ENCODE data around the gene SH3PXD2A.
A peak's percentile ranks its signal among the peaks of the same experiment; 100 is the strongest.

SH3PXD2A gene

GRCh38 chr10:103692952-103693811, 162.2 kb downstream of the SH3PXD2A start:
- peaks cover 4% of the 10 kb centered on the region for H3K27me3 Mint-ChIP-seq
- DNase-seq: peak; percentile 62
- H3K27ac Mint-ChIP-seq: no peak overlapping the region
- H3K36me3 Mint-ChIP-seq (ENCODE audit: low read depth): no peaks in the 10 kb centered on the region
- H3K4me1 Mint-ChIP-seq (ENCODE audit: low read depth): peaks cover 36% of the 10 kb centered on the region
- no peaks in the 10 kb centered on the region for H3K9me3 Mint-ChIP-seq
- H3K4me3 Mint-ChIP-seq: peak overlapping the region; percentile 79

DNA sequence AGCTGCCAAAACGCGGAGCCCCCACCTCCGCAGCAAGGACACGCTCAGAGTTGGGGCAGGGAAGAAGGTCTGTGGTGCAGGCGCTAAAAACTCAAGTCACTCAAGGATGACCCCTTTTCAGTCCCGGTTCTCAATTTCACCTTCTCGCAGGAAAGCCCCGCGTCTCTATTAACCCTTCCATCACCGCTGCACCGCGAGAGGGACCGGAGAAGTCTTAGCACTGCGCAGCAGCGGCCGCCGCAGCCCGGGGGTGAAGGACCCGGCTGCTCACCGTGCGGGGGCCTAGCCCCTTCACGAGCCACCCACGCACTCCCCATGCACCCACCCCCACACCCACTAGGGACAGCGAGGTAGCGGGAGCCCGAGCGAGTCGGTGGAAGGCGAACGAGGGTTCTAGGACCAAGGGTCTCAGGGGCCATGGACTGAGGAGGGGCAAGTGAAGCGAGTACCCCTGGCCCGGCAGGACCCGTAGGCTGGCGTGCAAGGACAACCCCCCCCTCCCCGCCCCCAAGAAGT, 162.9 kb downstream of the SH3PXD2A start:
- peaks cover 4% of the 10 kb centered on the region for H3K27me3 Mint-ChIP-seq
- peak; percentile 53 for DNase-seq
- H3K9me3 Mint-ChIP-seq: no peaks in the 10 kb centered on the region
- H3K36me3 Mint-ChIP-seq (ENCODE audit: low read depth): no peaks in the 10 kb centered on the region
- no peak overlapping the region for H3K27ac Mint-ChIP-seq
- H3K4me3 Mint-ChIP-seq: peak overlapping the region; percentile 69
- peaks cover 36% of the 10 kb centered on the region for H3K4me1 Mint-ChIP-seq (ENCODE audit: low read depth)

GRCh38 chr10:103691723-103692435, 163.5 kb downstream of the SH3PXD2A start:
- no peaks in the 10 kb centered on the region for H3K36me3 Mint-ChIP-seq (ENCODE audit: low read depth)
- peaks cover 4% of the 10 kb centered on the region for H3K27me3 Mint-ChIP-seq
- H3K9me3 Mint-ChIP-seq: no peaks in the 10 kb centered on the region
- H3K4me3 Mint-ChIP-seq: peak overlapping the region; percentile 17
- DNase-seq: peak; percentile 39
- peaks cover 33% of the 10 kb centered on the region for H3K4me1 Mint-ChIP-seq (ENCODE audit: low read depth)
- H3K27ac Mint-ChIP-seq: no peak overlapping the region

GRCh38 chr10:103691267-103691666, 164.1 kb downstream of the SH3PXD2A start:
- Mint-ChIP-seq H3K27ac (no peak overlapping the region), H3K27me3 (peaks cover 4% of the 10 kb centered on the region), H3K4me3 (no peak overlapping the region), H3K9me3 (no peaks in the 10 kb centered on the region), H3K4me1 (ENCODE audit: low read depth) (peaks cover 27% of the 10 kb centered on the region), H3K36me3 (ENCODE audit: low read depth) (no peaks in the 10 kb centered on the region)
- DNase-seq: no peak

DNA sequence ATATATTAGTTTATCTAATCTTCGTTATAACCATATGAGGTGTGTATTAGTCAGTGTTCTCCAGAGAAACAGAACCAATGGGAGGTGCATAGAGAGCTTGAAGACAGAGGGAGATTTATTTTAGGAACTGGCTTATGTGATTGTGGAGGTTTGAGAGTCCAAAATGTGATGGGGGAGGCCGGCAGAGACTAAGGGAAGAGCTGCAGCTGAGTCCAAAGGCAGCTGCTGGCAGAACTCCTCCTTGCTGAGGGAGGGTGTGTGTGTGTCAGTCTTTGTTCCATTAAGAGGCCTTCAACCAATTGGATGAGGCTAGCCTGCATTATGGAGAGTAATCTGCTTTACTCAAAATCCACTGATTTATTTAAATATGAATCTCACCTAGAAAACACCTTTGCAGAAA, 165.1 kb downstream of the SH3PXD2A start:
- Mint-ChIP-seq H3K4me3 (no peak overlapping the region), H3K27ac (no peak overlapping the region), H3K27me3 (peaks cover 4% of the 10 kb centered on the region), H3K9me3 (no peaks in the 10 kb centered on the region), H3K36me3 (ENCODE audit: low read depth) (no peaks in the 10 kb centered on the region), H3K4me1 (ENCODE audit: low read depth) (peaks cover 19% of the 10 kb centered on the region)
- no peak for DNase-seq

DNA sequence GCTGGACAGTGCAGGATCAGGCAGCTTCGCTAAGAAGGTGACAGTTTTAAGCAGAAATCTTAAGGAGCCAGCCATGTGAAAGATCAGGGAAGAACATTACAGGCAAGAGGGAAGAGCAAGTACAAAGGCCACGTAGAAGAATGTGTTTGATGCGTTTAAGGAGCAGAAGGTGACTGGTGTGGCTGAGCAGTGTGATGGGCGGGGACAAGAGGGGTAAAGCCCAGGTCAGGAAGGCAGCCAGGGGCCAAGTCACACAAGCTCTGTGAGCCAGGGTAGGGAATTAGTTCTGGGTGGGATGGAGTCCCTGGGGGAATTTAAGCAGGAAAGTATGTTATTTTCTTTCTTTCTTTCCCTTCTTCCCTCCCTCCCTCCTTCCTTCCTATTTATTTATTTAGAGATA, 166.9 kb downstream of the SH3PXD2A start:
- DNase-seq: no peak
- peaks cover 15% of the 10 kb centered on the region for H3K4me1 Mint-ChIP-seq (ENCODE audit: low read depth)
- H3K27me3 Mint-ChIP-seq: peaks cover 2% of the 10 kb centered on the region
- H3K4me3 Mint-ChIP-seq: no peak overlapping the region
- H3K9me3 Mint-ChIP-seq: no peaks in the 10 kb centered on the region
- no peak overlapping the region for H3K27ac Mint-ChIP-seq
- H3K36me3 Mint-ChIP-seq (ENCODE audit: low read depth): no peaks in the 10 kb centered on the region

DNA sequence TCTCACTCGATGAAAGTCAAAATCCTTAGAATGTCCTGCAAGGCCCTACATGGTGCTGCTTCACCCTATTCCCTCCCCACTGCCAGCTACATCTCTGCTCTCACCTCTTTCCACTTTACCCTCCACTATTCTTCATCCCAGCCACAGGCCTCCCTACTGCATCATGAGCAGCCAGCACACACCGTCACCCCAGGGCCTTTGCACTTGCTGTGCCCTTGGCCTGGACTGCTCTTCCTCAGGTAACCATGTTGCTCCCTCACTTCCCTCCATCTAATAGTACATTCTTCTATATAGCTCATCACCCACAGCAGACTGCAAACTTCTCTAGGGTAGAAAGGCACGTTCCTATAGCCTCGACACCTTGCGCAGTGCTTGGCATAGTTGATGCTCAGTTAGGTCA, 167.7 kb downstream of the SH3PXD2A start:
- H3K4me1 Mint-ChIP-seq (ENCODE audit: low read depth): peaks cover 12% of the 10 kb centered on the region
- no peaks in the 10 kb centered on the region for H3K36me3 Mint-ChIP-seq (ENCODE audit: low read depth)
- no peak for DNase-seq
- no peak overlapping the region for H3K4me3 Mint-ChIP-seq
- H3K9me3 Mint-ChIP-seq: no peaks in the 10 kb centered on the region
- H3K27ac Mint-ChIP-seq: no peak overlapping the region
- H3K27me3 Mint-ChIP-seq: no peaks in the 10 kb centered on the region

DNA sequence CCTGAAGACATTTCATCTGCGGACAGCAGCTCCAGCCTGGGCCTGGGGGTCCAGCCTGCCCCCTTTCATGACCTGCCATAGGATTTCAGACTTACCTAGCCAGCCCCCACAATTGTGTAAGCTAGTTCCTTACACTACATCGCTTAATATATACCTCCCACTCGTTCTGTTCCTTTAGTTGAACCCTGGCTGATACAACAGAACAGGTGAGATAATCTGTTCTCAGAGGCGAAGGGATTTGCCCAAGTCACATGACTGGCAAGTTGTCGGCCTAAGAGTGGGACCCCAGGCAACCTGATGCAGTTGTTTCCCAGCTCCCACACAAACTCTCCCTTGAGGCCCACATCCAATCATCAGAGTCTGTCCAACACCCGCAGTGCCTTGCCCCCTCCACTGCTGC, 168.2 kb downstream of the SH3PXD2A start:
- Mint-ChIP-seq H3K4me1 (ENCODE audit: low read depth) (peaks cover 9% of the 10 kb centered on the region), H3K27ac (no peak overlapping the region), H3K36me3 (ENCODE audit: low read depth) (no peaks in the 10 kb centered on the region), H3K9me3 (no peaks in the 10 kb centered on the region), H3K27me3 (no peaks in the 10 kb centered on the region), H3K4me3 (no peak overlapping the region)
- DNase-seq: no peak

DNA sequence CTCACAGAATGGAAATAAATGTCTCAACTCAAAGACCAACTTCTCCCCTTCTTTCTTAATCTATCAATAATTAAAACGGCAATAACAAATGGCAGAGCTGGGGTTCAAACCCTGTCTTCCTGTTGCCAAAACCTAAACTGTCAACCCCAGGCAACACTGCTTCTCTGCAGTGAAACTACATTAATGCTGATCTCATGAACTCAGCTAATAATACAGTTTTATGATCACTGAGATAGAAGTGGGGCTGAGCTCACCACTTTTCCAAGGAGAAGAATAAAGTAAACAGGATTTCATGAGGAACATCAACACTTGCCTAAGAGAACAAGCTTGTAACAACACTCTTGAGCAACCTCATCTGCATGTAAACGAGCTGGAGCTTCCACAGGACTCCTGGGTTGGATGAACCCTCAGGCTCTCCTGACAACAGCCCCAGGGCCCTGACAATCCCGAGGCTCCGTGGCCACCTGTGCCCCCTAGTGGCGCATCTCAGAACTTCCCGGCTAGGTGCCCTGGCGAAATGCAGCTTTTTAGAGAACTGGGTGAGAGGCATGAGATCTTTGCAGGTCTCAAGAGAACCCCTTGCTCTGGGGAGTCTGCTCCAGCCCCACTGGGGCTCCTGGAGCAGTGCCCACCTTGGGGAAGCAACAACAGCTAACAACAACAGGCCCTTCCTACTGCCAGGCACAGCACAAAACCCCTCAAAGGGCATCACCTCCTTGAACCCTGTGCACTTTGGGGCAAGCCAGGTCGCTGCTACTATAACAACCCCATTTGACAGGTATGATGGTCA, 169.3 kb downstream of the SH3PXD2A start:
- no peaks in the 10 kb centered on the region for H3K9me3 Mint-ChIP-seq
- no peaks in the 10 kb centered on the region for H3K27me3 Mint-ChIP-seq
- peak; percentile 86 for DNase-seq
- H3K36me3 Mint-ChIP-seq (ENCODE audit: low read depth): no peaks in the 10 kb centered on the region
- H3K27ac Mint-ChIP-seq: no peak overlapping the region
- H3K4me3 Mint-ChIP-seq: no peak overlapping the region
- H3K4me1 Mint-ChIP-seq (ENCODE audit: low read depth): peaks cover under 1% of the 10 kb centered on the region

DNA sequence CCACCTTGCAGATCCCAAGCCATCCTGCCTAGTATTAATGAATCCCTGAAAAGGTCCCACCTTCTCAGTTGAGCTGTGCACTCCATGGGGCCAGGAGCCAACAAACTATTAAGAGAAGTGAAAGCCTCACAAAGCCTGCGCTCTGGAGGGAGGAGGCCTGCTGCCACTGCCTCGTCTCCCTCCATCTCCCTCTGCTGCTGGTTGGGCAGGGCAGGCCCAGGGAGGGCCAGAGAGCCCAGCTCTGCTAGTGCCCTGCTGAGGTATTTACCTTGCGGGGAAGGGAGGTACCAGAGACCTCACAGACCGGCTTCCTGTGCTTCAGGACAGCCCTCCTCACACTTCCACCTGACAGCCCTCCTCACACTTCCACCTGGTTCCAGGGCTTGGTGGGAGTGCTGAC, 171.5 kb downstream of the SH3PXD2A start:
- peaks cover 6% of the 10 kb centered on the region for H3K4me1 Mint-ChIP-seq (ENCODE audit: low read depth)
- no peaks in the 10 kb centered on the region for H3K27me3 Mint-ChIP-seq
- H3K27ac Mint-ChIP-seq: no peak overlapping the region
- H3K9me3 Mint-ChIP-seq: no peaks in the 10 kb centered on the region
- H3K4me3 Mint-ChIP-seq: no peak overlapping the region
- H3K36me3 Mint-ChIP-seq (ENCODE audit: low read depth): no peaks in the 10 kb centered on the region
- no peak for DNase-seq

GRCh38 chr10:103682631-103683030, 172.7 kb downstream of the SH3PXD2A start:
- no peaks in the 10 kb centered on the region for H3K9me3 Mint-ChIP-seq
- no peaks in the 10 kb centered on the region for H3K36me3 Mint-ChIP-seq (ENCODE audit: low read depth)
- no peak overlapping the region for H3K4me3 Mint-ChIP-seq
- no peak overlapping the region for H3K27ac Mint-ChIP-seq
- DNase-seq: no peak
- H3K4me1 Mint-ChIP-seq (ENCODE audit: low read depth): peaks cover 18% of the 10 kb centered on the region
- no peaks in the 10 kb centered on the region for H3K27me3 Mint-ChIP-seq

DNA sequence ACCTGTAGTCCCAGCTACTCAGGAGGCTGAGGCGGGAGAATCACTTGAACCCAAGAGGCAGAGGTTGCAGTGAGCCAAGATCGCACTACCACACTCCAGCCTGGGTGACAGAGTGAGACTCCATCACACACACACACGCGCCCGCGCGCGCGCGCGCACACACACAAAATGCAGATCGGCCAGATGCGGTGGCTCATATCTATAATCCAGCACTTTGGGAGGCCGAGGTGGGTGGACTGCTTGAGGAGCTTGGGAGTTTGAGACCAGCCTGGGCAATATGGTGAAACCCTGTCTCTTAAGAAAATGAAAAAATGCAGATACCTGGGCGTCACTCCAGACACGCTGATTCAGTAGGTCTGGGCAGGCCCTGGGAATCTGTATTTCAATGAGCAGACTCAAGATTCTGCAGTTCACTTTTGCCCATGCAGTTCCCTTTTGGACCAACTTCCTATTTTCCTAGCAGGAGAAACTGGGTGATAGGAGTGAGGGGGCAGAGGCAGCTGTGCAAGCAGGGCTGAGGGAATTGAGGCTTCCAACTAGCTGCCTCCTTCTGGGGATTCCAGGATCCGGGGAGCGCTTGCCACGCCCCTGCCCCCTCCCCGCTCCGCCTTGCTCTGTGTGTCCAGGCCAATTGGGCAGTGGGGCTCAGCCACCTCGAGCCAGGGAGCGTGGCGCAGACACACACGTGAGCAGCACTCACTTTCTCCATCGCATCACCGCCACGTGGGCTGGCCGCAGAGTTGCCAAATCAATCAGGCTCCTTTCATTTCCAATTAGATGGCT, 173.6 kb downstream of the SH3PXD2A start:
- H3K4me3 Mint-ChIP-seq: no peak overlapping the region
- H3K36me3 Mint-ChIP-seq (ENCODE audit: low read depth): no peaks in the 10 kb centered on the region
- H3K4me1 Mint-ChIP-seq (ENCODE audit: low read depth): peaks cover 20% of the 10 kb centered on the region
- no peaks in the 10 kb centered on the region for H3K9me3 Mint-ChIP-seq
- no peak overlapping the region for H3K27ac Mint-ChIP-seq
- H3K27me3 Mint-ChIP-seq: no peaks in the 10 kb centered on the region
- DNase-seq: no peak

DNA sequence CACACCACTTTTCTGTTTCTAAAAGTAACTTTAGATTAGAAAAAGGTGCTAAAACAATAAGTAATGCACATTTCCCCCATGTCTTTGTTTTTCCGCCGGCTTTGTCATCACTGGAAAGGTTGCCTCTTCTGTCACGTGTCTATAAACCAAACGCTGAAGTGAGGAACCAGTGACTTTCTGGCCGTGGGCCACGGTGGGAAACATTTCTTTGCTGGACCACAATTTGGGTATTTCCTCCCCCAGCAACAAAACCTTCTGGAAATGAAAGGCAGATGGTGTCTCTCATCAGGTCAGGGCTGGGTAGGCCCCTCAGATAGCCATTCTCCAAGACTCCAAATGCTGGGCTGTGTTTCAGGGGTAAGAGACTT, 174.5 kb downstream of the SH3PXD2A start:
- H3K36me3 Mint-ChIP-seq (ENCODE audit: low read depth): no peaks in the 10 kb centered on the region
- no peak overlapping the region for H3K4me3 Mint-ChIP-seq
- H3K9me3 Mint-ChIP-seq: no peaks in the 10 kb centered on the region
- no peak for DNase-seq
- no peak overlapping the region for H3K27ac Mint-ChIP-seq
- peaks cover 20% of the 10 kb centered on the region for H3K4me1 Mint-ChIP-seq (ENCODE audit: low read depth)
- no peaks in the 10 kb centered on the region for H3K27me3 Mint-ChIP-seq
